Mucosa of descending colon (tissue), 3 donors: ENCODE results near the gene SNX9. TPM values are rescaled to one million over a fixed set of nuclear protein-coding genes. Genes with fewer than 3 reads are reported as not detected.
"Not testable (repeated sequence)": the region's sequence is repeated elsewhere in the genome, so short reads cannot be mapped to it uniquely, and the experiment has no call there.

Experiments used
- ATAC-seq: fragments of 200-7000 bp; cut with Tn5 transposase; one replicate; pipeline ENCODE4 v1.9.1; 2020; ENCODE audit warnings: mild to moderate bottlenecking, moderate library complexity
- DNase-seq, 3 donors: peaks; one replicate each; pipeline ENCODE4 v3.0.0-alpha.2; 2020
- H3K36me3 ChIP-seq: fragments of 200-600 bp; one replicate; pipeline ENCODE4 v1.8.0; 2021; ENCODE audit warnings: low read depth, mild to moderate bottlenecking
- H3K4me1 ChIP-seq: fragments of 200-600 bp; one replicate; pipeline ENCODE4 v1.8.0; 2021; ENCODE audit warnings: low read depth, mild to moderate bottlenecking
- H3K4me3 ChIP-seq: fragments of 200-600 bp; one replicate; pipeline ENCODE4 v1.8.0; 2021; ENCODE audit warnings: mild to moderate bottlenecking
- H3K9me3 ChIP-seq: fragments of 200-600 bp; one replicate; pipeline ENCODE4 v1.8.0; 2021; ENCODE audit warnings: mild to moderate bottlenecking
- intact Hi-C, 2 donors: fragments of 100-400 bp; cut with DNase I in 1 of 2; cut with micrococcal nuclease in 1 of 2; formaldehyde crosslinking; loops; one replicate each; pipeline versions ENCODE4 v1.11.0 to v1.11.1; 2022; cut with DNase I, micrococcal nuclease
- total RNA-seq, 3 donors: library from RNA; stranded (reverse); fragmentation: NEBNext Ultra II Directional in 2 of 3; extraction: Animal tissue kit (Norgen Biotek cat#: 25700) in 2 of 3; gene quantifications; one replicate each; pipeline versions ENCODE4 v1.2.1 to v1.2.4, GENCODE V29; 2021 to 2023
- TF ChIP-seq, protein P1 (sequence below): fragments of 200-600 bp; IDR thresholded peaks from one replicate; pipeline ENCODE4 v1.8.0; 2022; ENCODE audit warnings: antibody characterized with exemption, mild to moderate bottlenecking
- donor health status: DM: no; HTN: no; CAD: no; lungs with moderate emphysema.
- donor health status: DM: no; HTN: no; CAD: no.
- donor health status: DM: no; HTN: yes; CAD: no.

The SNX9 gene
- total RNA-seq, 3 donors from 2014 or later: 55.0 to 69.6 (median 68.0) TPM

DNA sequence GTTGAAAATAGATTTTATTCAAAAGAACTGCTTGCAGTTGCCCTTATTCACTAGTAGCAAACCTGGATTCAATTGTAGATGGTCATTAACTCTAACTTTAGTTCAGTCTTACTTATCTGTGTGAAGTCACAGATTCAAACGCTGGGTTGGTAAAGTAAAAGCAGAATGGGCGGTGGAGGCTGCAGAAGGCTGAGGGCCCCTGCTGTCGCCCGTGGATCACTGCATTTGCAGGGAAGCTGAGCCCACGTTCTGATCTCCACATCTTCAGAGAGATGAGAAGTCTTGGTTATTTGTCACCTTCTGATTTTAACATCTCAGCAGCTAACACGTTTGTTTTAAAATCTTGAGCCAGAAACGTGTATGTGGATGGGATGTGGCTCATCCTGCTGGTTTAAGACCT lies 75.1 kb downstream of the SNX9 start:
- intact Hi-C loops: no loop called here
- DNase-seq: no peak
- TF ChIP-seq, protein P1, sequence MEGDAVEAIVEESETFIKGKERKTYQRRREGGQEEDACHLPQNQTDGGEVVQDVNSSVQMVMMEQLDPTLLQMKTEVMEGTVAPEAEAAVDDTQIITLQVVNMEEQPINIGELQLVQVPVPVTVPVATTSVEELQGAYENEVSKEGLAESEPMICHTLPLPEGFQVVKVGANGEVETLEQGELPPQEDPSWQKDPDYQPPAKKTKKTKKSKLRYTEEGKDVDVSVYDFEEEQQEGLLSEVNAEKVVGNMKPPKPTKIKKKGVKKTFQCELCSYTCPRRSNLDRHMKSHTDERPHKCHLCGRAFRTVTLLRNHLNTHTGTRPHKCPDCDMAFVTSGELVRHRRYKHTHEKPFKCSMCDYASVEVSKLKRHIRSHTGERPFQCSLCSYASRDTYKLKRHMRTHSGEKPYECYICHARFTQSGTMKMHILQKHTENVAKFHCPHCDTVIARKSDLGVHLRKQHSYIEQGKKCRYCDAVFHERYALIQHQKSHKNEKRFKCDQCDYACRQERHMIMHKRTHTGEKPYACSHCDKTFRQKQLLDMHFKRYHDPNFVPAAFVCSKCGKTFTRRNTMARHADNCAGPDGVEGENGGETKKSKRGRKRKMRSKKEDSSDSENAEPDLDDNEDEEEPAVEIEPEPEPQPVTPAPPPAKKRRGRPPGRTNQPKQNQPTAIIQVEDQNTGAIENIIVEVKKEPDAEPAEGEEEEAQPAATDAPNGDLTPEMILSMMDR: no peak
- Histone ChIP-seq H3K9me3 (no peaks in the 10 kb centered on the region), H3K36me3 (no peaks in the 10 kb centered on the region), H3K4me3 (no peak overlapping the region), H3K4me1 (no peaks in the 10 kb centered on the region)
- ATAC-seq: no peak

DNA sequence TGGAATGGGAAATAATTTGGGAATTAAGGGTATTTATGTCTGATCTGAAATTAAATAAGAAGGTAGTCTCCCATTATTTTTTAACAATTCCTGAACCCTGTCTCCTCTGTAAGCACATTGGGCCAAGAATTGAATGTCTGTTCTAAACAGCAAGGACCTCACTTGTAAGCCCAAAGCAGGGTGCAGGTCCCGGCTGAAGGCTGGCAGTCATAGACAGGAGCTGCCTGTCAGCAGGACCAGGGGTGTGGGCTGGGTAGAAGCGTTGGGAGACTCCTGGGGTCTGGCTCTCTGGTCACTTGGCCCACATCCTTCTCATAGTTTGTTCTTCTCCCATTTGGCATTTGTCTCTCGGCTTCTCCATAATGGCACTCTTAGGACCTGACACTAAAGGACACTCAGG lies 75.6 kb downstream of the SNX9 start:
- ATAC-seq (no peak), DNase-seq (no peak)
- no peaks in the 10 kb centered on the region for H3K4me1 ChIP-seq
- no peaks in the 10 kb centered on the region for H3K36me3 ChIP-seq
- no peak overlapping the region for H3K4me3 ChIP-seq
- TF ChIP-seq, protein P1: no peak
- no peaks in the 10 kb centered on the region for H3K9me3 ChIP-seq
- intact Hi-C loops: no loop called here

DNA sequence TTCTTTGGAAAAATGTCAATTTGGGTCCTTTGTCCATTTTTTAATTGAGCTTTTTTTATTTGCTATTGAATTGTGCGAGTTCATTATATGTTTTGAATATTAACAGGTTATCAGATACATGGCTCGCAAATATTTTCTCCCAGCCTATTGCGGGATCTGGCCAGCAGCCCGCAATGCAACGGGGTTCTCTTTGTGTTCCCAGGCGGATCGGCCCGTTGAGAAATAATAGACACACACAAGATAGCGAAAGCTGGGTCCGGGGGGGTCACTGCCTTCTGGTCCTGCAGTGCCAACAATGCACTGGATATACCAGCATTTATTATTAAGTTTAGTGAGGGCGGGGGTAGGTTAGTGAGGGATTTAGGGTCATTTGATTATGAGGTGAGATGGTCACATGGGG lies 77.2 kb downstream of the SNX9 start:
- H3K4me1 ChIP-seq, H3K4me3 ChIP-seq, ATAC-seq, H3K36me3 ChIP-seq, H3K9me3 ChIP-seq, intact Hi-C loops, DNase-seq: not testable (repeated sequence)

DNA sequence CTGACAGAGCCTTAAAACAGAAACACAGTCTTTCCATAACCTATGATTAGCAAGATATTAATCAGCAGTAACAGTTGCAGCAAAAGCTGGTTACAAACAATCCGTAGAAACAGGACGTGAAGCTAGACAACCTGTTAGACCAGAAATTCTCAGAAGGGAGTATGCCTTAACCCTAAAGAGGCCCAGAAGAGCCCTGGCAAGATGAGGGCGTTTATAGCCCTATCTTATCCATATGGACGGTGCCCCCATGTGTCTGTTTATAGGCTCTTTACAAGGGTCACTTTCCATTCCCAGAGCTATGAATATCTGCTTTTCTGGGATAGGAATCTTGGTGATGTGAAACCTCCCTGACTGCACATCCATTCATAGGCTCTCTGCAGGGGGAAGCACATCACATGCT lies 77.7 kb downstream of the SNX9 start:
- DNase-seq: not testable (repeated sequence)

DNA sequence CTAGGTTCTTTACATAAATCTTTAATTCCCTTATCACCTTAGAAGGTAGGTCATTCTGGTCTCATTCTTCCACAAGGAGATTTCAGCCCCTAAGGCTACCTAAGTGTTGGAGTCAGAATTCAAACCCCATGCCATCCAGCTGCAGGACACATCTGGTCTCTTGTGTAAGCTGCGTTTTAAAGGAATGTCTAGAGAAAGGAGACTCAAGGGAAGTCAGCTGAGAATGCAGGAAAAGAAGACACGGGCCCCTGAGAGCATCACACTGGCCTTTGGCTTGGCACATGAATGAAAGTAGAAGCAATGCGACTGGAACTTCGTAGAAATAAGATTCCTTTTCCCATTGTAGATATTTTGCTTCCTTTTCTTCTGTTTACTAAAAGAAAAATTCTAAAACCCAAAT lies 82.0 kb downstream of the SNX9 start:
- ATAC-seq (no peak), DNase-seq (no peak)
- H3K4me1 ChIP-seq: no peaks in the 10 kb centered on the region
- H3K36me3 ChIP-seq: no peaks in the 10 kb centered on the region
- TF ChIP-seq, protein P1: no peak
- H3K9me3 ChIP-seq: no peaks in the 10 kb centered on the region
- no peak overlapping the region for H3K4me3 ChIP-seq
- intact Hi-C loops: no loop called here

More for the DNA sequence above, 77.7 kb downstream of the SNX9 start:
- H3K4me1 ChIP-seq, H3K9me3 ChIP-seq, intact Hi-C loops, H3K36me3 ChIP-seq, H3K4me3 ChIP-seq, ATAC-seq: not testable (repeated sequence)

DNA sequence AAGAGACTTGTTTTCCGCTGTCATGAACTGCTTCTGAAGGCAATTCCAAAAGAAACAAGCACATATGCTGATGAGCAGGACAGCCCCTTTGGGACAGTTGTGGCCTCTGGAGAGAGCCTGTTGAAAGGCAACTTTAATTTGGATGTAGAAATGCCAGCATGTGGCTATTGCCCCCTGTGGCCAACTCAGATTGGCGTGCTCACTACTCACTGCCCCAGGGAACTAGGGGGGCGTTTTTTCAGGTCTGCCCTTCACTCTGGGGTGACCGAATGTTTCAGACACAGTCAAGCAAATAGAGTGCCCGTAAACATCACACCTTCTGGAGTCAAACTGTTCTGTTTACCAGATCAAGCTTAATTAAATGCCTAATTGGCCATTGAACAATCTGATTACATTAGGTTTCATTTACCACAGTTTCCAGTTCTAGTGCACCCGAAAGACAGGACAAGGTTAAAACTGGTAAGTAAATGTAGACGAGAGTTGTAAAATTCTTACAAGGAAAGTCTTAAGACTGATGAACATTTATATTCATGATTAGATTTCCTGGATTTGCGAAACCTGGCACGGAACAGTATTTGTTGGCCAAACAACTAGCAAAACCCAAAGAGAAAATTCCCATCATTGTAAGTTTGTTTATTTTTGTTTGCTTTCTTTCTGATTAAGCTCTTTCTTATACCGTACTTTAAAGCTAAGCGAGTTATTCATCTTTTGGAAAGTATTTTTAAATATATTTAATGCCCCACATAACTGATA lies 82.7 kb downstream of the SNX9 start:
- DNase-seq (no peak), ATAC-seq (no peak)
- Histone ChIP-seq H3K9me3 (no peaks in the 10 kb centered on the region), H3K36me3 (no peaks in the 10 kb centered on the region), H3K4me1 (no peaks in the 10 kb centered on the region), H3K4me3 (no peak overlapping the region)
- TF ChIP-seq, protein P1: no peak
- intact Hi-C loops: no loop called here
